DMS 273 treated with DMSO at 0.1 percent for 48 hours (cell line): Measurements from ENCODE around the gene RIN2.
A peak's percentile ranks its signal among the peaks of the same experiment; 100 is the strongest.

Experiments
- DNase-seq: peaks from one replicate; lab custom pipeline; 2025; lab: John Stamatoyannopoulos, UW

RIN2 gene

DNA sequence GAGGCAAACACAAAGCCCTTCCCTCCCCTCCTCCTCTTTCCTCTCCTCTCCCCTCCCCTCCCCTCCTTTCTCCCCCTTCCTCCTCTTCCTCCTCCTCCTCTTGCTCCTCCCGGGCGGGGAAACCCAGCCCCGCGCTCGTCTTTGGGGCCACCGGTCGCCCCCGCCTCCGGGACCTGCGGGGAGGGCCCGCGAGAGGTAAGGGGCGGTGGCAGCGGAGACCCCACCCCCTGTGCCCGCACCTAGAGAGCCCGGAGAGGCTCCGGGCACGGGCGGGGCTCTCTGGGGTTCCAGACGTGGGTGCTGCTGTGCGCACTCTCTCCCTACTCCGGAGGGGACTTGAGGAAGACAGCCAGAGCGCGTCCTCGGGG is at the start of gene RIN2:
RIN2 (plus strand) TSS at position 126 of the 368 bp plus-strand sequence. CDS start 131,344 bp downstream, outside the sequence.
- DNase-seq, result no peak

- no peak for DNase-seq
Observed at GRCh38 chr20:19709635-19710335, 48.3 kb upstream of the RIN2 start.

GRCh38 chr20:19710336-19711120 is 47.5 kb upstream of the RIN2 start:
- no peak for DNase-seq

DNA sequence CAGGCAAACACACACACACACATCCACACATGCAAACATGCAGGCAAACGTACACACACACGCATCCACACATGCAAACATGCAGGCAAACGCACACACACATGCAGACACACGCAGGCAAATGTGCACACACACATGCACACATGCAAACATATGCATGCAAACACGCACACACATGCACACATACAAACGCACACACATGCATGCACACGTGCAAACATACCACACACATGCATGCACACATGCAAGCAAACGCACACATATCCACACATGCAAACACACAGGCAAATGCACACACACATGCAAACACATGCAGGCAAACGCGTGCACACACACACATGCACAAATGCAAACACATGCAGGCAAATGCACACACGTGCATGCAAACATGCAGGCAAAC is 46.9 kb upstream of the RIN2 start:
- DNase-seq, result no peak

DNA sequence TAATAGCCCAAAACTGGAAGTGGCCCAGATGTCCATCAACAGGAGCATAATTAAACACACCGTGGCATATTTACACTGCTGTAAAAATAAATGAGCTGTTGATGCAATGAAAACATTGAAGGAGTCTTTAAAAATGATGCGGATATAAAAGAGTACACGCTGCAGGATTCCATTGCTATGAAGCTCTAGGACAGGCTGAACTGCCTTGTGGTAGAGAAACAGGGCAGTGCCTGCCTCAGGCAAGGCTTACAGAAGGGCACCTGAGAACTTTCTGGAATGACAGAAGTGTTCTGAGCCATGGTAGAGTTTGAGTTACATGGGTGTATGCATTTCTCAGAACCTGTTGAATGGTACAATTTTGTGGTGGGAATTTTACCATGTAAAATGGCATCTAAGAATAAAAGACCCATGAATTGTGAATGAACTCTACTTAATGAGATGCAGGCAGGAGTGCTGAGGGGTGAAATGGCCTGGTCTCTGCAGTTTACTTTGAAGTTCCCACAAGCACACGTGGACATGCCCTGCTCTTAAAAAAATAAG is 45.3 kb upstream of the RIN2 start:
- DNase-seq, result no peak

GRCh38 chr20:19713822-19714578 is 44.1 kb upstream of the RIN2 start:
- no peak for DNase-seq

DNA sequence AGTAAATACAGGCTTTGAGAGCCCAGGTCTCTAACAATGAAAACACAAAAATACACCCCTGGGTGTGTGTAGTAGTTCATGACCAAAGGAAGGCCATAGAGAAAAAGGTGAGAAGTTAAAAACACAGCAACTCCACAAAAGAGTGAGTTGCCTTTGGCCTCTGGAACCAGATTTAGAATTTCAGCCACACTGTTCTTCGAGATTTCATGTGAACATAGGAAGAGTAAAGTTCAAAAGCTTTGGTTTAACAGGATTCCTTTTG is 43.5 kb upstream of the RIN2 start:
- no peak for DNase-seq

- no peak for DNase-seq
Observed at GRCh38 chr20:19715986-19716385, 42.1 kb upstream of the RIN2 start.

- DNase-seq, result no peak
Observed at GRCh38 chr20:19718880-19719279, 39.2 kb upstream of the RIN2 start.

DNA sequence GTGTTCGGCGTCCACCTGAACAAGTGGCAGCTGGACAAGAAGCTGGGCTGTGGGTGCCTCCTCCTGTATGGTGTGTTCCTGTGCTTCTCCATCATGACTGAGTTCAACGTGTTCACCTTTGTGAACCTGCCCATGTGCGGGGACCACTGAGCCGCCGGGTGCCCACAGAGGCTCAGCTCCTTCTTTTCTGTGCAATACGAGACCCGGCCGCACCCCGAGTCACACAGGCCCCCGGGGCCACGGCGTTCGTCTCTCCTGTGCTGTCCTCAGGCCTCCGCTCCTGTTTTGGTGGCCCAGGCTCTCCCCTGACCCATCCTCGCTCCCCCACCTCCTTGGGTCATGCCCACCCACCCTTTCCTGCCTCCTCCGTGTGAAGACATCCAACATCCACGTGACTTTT is 37.1 kb upstream of the RIN2 start:
- DNase-seq, result no peak

- no peak for DNase-seq
Observed at GRCh38 chr20:19723051-19723450, 35.0 kb upstream of the RIN2 start.

- DNase-seq, result no peak
Observed at GRCh38 chr20:19723813-19724430, 34.1 kb upstream of the RIN2 start.

- no peak for DNase-seq
Observed at GRCh38 chr20:19725373-19725772, 32.7 kb upstream of the RIN2 start.

DNA sequence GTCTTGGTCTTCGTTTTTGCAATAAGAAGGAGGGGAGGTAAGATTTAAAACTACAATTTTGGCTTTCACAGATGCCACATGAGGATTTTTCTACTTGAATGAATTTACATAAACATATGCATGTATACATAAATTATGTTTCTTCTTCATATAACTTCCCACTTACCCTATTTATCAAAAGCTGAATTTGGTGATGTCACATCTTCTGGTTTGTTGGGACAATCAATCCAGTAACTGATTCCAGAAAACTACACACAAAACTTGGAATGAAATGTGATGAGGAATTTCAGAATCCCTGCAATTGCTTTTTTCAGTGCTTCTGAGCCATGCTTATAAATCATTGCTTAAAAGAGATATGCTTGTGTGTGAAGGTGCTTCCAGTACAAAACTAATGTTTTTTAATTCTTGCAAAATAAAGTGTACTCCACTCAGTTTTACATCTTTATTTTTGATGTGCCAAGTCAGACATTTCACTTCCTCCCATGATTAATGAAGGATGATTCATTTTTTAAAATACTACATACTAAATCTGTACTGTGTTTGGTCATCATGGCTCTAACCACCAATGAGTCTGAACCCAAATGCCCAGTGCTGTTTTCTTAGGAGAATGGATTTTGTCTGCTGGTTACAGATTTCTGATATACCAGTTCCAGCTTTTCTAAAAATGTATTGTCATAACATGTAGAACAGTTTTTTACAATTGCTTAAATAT is 32.1 kb upstream of the RIN2 start:
- DNase-seq, result no peak

GRCh38 chr20:19727251-19727847 is 30.7 kb upstream of the RIN2 start:
- DNase-seq, result no peak

DNA sequence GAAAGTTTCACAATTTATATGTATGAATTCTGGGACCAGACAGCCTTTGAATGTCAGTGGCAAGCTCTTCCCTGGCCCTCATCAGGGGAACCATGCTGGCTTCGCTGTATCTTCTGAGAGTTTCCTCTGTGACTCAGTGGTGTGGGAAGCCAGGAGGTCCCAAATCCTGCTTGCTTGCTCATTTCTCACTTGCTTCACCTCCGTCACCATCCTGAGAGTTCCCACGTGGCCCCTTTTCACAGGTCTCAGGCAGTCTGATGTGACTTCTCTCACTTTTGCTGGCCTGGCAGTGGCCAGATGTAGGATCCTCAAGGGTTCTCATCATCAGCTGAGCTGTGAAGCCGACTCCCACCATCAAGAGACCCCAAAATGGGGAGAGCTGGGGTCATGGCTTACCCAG is 28.4 kb upstream of the RIN2 start:
- DNase-seq, result no peak

DNA sequence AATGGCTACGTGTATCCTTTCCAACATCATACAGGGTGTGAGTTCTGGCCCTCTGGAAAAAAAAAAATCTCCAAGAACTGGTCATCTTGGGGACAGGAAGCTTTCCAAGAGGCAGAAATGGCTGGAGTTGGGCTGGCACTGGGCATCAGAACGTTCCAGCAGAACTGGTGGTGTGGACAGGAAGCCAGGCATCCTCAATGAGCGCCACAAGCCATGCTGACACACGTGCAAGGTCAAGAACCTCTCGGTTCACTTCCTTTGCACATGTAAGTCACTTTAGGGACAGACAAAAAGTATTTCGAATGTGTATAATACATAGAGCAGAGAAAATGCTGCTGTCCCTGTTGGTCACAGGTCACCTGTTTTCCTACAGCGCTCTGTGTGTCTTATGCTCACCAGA is 27.4 kb upstream of the RIN2 start:
- no peak for DNase-seq

- DNase-seq, result no peak
Observed at GRCh38 chr20:19734811-19735210, 23.2 kb upstream of the RIN2 start.

DNA sequence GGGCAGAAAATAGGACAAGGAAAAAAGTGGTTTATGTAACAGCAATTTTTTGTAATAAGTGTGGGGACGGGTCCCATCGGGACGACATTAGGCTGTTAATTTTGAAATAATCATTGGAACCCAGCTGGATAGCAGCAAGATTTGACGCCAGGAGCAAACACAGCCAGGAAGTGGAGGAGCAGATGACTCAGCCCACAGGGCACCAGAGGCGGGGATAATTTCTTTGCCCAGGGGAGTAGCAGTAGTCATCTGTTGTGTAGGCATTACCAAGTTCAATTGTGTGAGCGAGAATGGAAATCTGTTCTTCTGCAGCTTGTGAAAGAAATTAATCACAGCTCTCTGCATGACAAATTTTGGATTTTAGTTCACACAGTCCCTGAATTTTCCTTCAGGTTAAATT is 22.6 kb upstream of the RIN2 start:
- DNase-seq, result peak; percentile 89

- no peak for DNase-seq
Observed at GRCh38 chr20:19737025-19737424, 21.0 kb upstream of the RIN2 start.

DNA sequence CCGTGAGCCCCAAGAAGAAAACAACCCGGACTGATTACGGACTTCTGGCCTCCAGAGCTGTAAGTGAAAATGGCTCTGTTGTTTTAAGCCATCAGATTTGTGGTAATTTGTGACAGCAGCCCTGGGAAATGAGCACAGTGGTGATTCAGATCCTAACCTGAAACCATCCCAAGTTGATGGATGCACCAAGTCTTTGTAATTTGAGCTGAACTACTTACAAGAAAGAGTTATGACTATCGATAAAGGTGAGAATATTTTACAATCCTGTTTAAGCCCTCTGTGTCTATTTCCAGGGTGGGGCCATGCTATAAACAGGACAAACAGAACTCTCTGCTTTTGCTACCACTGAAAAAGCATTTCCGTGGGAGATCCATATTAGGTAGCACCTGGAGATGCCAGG is 19.1 kb upstream of the RIN2 start:
- DNase-seq, result no peak
